HEK293 (cell line): Measurements from ENCODE around the gene SLC38A5.

Experiments
- BCL11A ChIP-seq: fragments of 450-650 bp; formaldehyde crosslinking; IDR thresholded peaks from 2 replicates; pipeline ENCODE4 v1.5.1; 2016; ENCODE audit warnings: low read depth, missing biosample characterization, missing genetic modification characterization
- KLF1 ChIP-seq: fragments of 450-650 bp; formaldehyde crosslinking; IDR thresholded peaks from 2 replicates; pipeline ENCODE4 v1.5.1; 2016; ENCODE audit warnings: missing biosample characterization, missing genetic modification characterization
- KLF16 ChIP-seq: fragments of 450-650 bp; formaldehyde crosslinking; IDR thresholded peaks from 2 replicates; pipeline ENCODE4 v1.5.1; 2017; ENCODE audit warnings: missing biosample characterization, missing genetic modification characterization
- KLF8 ChIP-seq: fragments of 450-650 bp; formaldehyde crosslinking; IDR thresholded peaks from 2 replicates; pipeline ENCODE4 v1.5.1; 2016; ENCODE audit warnings: missing biosample characterization, missing genetic modification characterization
- MEIS1 ChIP-seq: sonication (generic); formaldehyde crosslinking; IDR thresholded peaks from 2 replicates; pipeline ENCODE4 v1.8.1; 2022; ENCODE audit warnings: missing genetic modification reagents, mild to moderate bottlenecking, borderline replicate concordance
- OSR2 ChIP-seq: fragments of 450-650 bp; formaldehyde crosslinking; IDR thresholded peaks from 2 replicates; pipeline ENCODE4 v1.5.1; 2016; ENCODE audit warnings: missing biosample characterization, missing genetic modification characterization
- SALL2 ChIP-seq: fragments of 450-650 bp; formaldehyde crosslinking; IDR thresholded peaks from 2 replicates; pipeline ENCODE4 v1.5.0; 2017; ENCODE audit warnings: missing biosample characterization, mild to moderate bottlenecking, missing genetic modification characterization, borderline replicate concordance
- ZBTB17 ChIP-seq: fragments of 450-650 bp; formaldehyde crosslinking; IDR thresholded peaks from 2 replicates; pipeline ENCODE4 v1.5.1; 2016; ENCODE audit warnings: missing biosample characterization, missing genetic modification characterization
- ZBTB21 ChIP-seq: fragments of 450-650 bp; formaldehyde crosslinking; IDR thresholded peaks from 2 replicates; pipeline ENCODE4 v1.5.1; 2017; ENCODE audit warnings: missing biosample characterization, missing genetic modification characterization
- ZNF10 ChIP-seq: fragments of 450-650 bp; formaldehyde crosslinking; IDR thresholded peaks from 2 replicates; pipeline ENCODE4 v1.5.1; 2017; ENCODE audit warnings: missing biosample characterization, missing genetic modification characterization
- ZNF112 ChIP-seq: fragments of 450-650 bp; formaldehyde crosslinking; IDR thresholded peaks from 2 replicates; pipeline ENCODE4 v1.5.0; 2017; ENCODE audit warnings: missing biosample characterization, missing genetic modification characterization
- ZNF155 ChIP-seq: fragments of 450-650 bp; formaldehyde crosslinking; IDR thresholded peaks from 2 replicates; pipeline ENCODE4 v1.5.1; 2016; ENCODE audit warnings: missing biosample characterization, missing genetic modification characterization
- ZNF169 ChIP-seq: fragments of 450-650 bp; formaldehyde crosslinking; IDR thresholded peaks from 2 replicates; pipeline ENCODE4 v1.5.1; 2016; ENCODE audit warnings: missing biosample characterization, missing genetic modification characterization
- ZNF211 ChIP-seq: fragments of 450-650 bp; formaldehyde crosslinking; IDR thresholded peaks from 2 replicates; pipeline ENCODE4 v1.5.1; 2016; ENCODE audit warnings: low read depth, missing biosample characterization, missing genetic modification characterization
- ZNF214 ChIP-seq: fragments of 450-650 bp; formaldehyde crosslinking; IDR thresholded peaks from 2 replicates; pipeline ENCODE4 v1.5.1; 2017; ENCODE audit warnings: missing biosample characterization, mild to moderate bottlenecking, missing genetic modification characterization, borderline replicate concordance
- ZNF221 ChIP-seq: fragments of 450-650 bp; formaldehyde crosslinking; IDR thresholded peaks from 2 replicates; pipeline ENCODE4 v1.5.1; 2017; ENCODE audit warnings: missing biosample characterization, missing genetic modification characterization, borderline replicate concordance
- ZNF24 ChIP-seq: fragments of 450-650 bp; formaldehyde crosslinking; IDR thresholded peaks from 2 replicates; pipeline ENCODE4 v1.5.1; 2016; ENCODE audit warnings: missing biosample characterization, missing genetic modification characterization
- ZNF302 ChIP-seq: fragments of 450-650 bp; formaldehyde crosslinking; IDR thresholded peaks from 2 replicates; pipeline ENCODE4 v1.5.1; 2016; ENCODE audit warnings: missing biosample characterization, missing genetic modification characterization, low read depth
- ZNF324 ChIP-seq: fragments of 450-650 bp; formaldehyde crosslinking; IDR thresholded peaks from 2 replicates; pipeline ENCODE4 v1.5.1; 2016; ENCODE audit warnings: missing biosample characterization, missing genetic modification characterization
- ZNF335 ChIP-seq: fragments of 450-650 bp; formaldehyde crosslinking; conservative IDR thresholded peaks from 2 replicates; pipeline ENCODE4 v1.5.1; 2016; ENCODE audit warnings: missing biosample characterization, missing genetic modification characterization
- ZNF37A ChIP-seq: fragments of 450-650 bp; IDR thresholded peaks from 2 replicates; pipeline ENCODE4 v1.5.1; 2018; ENCODE audit warnings: missing biosample characterization, missing genetic modification characterization
- ZNF391 ChIP-seq: fragments of 450-650 bp; formaldehyde crosslinking; IDR thresholded peaks from 2 replicates; pipeline ENCODE4 v1.5.1; 2016; ENCODE audit warnings: low read depth, missing biosample characterization, missing genetic modification characterization, borderline replicate concordance
- ZNF473 ChIP-seq: fragments of 450-650 bp; formaldehyde crosslinking; IDR thresholded peaks from 2 replicates; pipeline ENCODE4 v1.5.1; 2017; ENCODE audit warnings: missing biosample characterization, missing genetic modification characterization
- ZNF571 ChIP-seq: fragments of 450-650 bp; formaldehyde crosslinking; IDR thresholded peaks from 2 replicates; pipeline ENCODE4 v1.5.0; 2017; ENCODE audit warnings: missing biosample characterization, missing genetic modification characterization
- ZNF621 ChIP-seq: fragments of 450-650 bp; formaldehyde crosslinking; IDR thresholded peaks from 2 replicates; pipeline ENCODE4 v1.5.1; 2017; ENCODE audit warnings: missing biosample characterization, missing genetic modification characterization
- ZNF777 ChIP-seq: fragments of 450-650 bp; formaldehyde crosslinking; IDR thresholded peaks from 2 replicates; pipeline ENCODE4 v1.5.1; 2017; ENCODE audit warnings: missing biosample characterization, missing genetic modification characterization, borderline replicate concordance
- ZNF843 ChIP-seq: fragments of 450-650 bp; formaldehyde crosslinking; IDR thresholded peaks from 2 replicates; pipeline ENCODE4 v1.5.1; 2016; ENCODE audit warnings: missing biosample characterization, missing genetic modification characterization
- TF ChIP-seq, protein P1 (sequence below): fragments of 450-650 bp; formaldehyde crosslinking; IDR thresholded peaks from 2 replicates; pipeline ENCODE4 v1.5.1; 2017; ENCODE audit warnings: missing biosample characterization, mild to moderate bottlenecking, missing genetic modification characterization, moderate library complexity
- TF ChIP-seq, protein P2 (sequence below): fragments of 450-650 bp; formaldehyde crosslinking; IDR thresholded peaks from 2 replicates; pipeline ENCODE4 v1.5.1; 2016; ENCODE audit warnings: missing biosample characterization, missing genetic modification characterization
- TF ChIP-seq, protein P3 (sequence below): fragments of 450-650 bp; formaldehyde crosslinking; IDR thresholded peaks from 2 replicates; pipeline ENCODE4 v1.5.1; 2017; ENCODE audit warnings: missing biosample characterization, missing genetic modification characterization
- TF ChIP-seq, protein P4 (sequence below): fragments of 450-650 bp; formaldehyde crosslinking; IDR thresholded peaks from 2 replicates; pipeline ENCODE4 v1.5.1; 2016; ENCODE audit warnings: missing biosample characterization, missing genetic modification characterization

Gene SLC38A5

DNA sequence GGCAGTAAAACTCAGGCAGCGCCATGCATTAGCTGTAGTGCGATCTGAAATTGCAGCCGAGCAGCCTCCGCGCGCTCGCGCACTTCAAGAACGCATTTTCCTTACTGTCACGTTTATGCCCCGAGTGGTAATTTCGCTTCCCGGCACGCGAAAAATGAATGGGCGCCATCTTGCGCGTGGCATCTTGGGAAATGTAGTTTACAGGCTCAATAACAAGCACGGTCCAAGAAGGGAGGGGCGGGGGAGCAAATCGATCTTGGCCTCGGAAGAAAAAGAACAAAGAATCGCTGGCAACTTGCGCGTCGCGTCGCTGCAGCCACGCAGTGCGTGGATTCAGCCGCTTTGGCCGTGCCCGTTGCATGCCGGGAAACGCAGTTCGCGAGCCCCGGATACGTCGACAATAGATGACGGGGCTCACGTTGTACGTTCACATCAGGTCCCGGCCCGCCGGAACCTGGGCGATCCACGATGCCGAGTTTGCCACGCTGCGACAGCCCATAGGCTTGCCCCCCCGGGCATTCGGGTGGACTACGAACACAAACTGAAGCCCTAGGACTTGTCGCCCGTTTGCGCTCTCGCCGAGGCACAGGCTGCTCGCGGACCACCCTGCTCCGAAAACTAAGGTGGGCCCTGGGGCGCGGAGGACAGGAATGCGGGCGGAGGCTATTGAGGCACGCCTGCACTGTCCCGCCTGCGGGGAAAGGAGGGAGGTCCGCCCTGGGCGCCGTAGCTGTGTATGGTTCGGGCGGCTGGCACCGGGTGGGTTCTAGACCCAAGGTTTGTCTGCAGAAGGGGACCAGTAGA lies 5.9 kb upstream of the SLC38A5 start, which contains the start of gene FTSJ1 (continued):
- TF ChIP-seq, protein P1, sequence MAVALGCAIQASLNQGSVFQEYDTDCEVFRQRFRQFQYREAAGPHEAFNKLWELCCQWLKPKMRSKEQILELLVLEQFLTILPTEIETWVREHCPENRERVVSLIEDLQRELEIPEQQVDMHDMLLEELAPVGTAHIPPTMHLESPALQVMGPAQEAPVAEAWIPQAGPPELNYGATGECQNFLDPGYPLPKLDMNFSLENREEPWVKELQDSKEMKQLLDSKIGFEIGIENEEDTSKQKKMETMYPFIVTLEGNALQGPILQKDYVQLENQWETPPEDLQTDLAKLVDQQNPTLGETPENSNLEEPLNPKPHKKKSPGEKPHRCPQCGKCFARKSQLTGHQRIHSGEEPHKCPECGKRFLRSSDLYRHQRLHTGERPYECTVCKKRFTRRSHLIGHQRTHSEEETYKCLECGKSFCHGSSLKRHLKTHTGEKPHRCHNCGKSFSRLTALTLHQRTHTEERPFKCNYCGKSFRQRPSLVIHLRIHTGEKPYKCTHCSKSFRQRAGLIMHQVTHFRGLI (tag by site-specific recombination): no peak
- TF ChIP-seq ZNF10 (tag by site-specific recombination) (0 out of 2 replicates have a peak, but pooled peaks have one; percentile 35), ZNF155 (no peak), ZBTB21 (tag by site-specific recombination) (peak; percentile 46; the same call in 1 of the 2 replicates), ZNF169 (tag by site-specific recombination) (no peak), ZNF324 (no peak; the same call in 1 of the 2 replicates), ZNF391 (tag by site-specific recombination) (no peak), ZNF843 (tag by site-specific recombination) (0 out of 2 replicates have a peak, but pooled peaks have one; percentile 15), ZBTB17 (tag by site-specific recombination) (peak; percentile 97), ZNF24 (tag by site-specific recombination) (no peak), ZNF302 (tag by site-specific recombination) (no peak), ZNF37A (tag by site-specific recombination) (no peak), SALL2 (no peak), ZNF335 (peak; percentile 99), ZNF211 (tag by site-specific recombination) (no peak), KLF16 (tag by site-specific recombination) (peak; percentile 68), ZNF214 (no peak), OSR2 (tag by site-specific recombination) (no peak), ZNF221 (tag by site-specific recombination) (no peak), ZNF571 (tag by site-specific recombination) (no peak), KLF8 (tag by site-specific recombination) (peak; percentile 16; the same call in 1 of the 2 replicates), MEIS1 (CRISPR knock-in tag) (no peak), ZNF621 (tag by site-specific recombination) (no peak), BCL11A (tag by site-specific recombination) (no peak), ZNF777 (tag by site-specific recombination) (peak; percentile 94), KLF1 (tag by site-specific recombination) (peak; percentile 37), ZNF473 (tag by site-specific recombination) (no peak), ZNF112 (no peak)
- TF ChIP-seq, protein P2, sequence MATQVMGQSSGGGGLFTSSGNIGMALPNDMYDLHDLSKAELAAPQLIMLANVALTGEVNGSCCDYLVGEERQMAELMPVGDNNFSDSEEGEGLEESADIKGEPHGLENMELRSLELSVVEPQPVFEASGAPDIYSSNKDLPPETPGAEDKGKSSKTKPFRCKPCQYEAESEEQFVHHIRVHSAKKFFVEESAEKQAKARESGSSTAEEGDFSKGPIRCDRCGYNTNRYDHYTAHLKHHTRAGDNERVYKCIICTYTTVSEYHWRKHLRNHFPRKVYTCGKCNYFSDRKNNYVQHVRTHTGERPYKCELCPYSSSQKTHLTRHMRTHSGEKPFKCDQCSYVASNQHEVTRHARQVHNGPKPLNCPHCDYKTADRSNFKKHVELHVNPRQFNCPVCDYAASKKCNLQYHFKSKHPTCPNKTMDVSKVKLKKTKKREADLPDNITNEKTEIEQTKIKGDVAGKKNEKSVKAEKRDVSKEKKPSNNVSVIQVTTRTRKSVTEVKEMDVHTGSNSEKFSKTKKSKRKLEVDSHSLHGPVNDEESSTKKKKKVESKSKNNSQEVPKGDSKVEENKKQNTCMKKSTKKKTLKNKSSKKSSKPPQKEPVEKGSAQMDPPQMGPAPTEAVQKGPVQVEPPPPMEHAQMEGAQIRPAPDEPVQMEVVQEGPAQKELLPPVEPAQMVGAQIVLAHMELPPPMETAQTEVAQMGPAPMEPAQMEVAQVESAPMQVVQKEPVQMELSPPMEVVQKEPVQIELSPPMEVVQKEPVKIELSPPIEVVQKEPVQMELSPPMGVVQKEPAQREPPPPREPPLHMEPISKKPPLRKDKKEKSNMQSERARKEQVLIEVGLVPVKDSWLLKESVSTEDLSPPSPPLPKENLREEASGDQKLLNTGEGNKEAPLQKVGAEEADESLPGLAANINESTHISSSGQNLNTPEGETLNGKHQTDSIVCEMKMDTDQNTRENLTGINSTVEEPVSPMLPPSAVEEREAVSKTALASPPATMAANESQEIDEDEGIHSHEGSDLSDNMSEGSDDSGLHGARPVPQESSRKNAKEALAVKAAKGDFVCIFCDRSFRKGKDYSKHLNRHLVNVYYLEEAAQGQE (tag by site-specific recombination): no peak
- TF ChIP-seq, protein P3, sequence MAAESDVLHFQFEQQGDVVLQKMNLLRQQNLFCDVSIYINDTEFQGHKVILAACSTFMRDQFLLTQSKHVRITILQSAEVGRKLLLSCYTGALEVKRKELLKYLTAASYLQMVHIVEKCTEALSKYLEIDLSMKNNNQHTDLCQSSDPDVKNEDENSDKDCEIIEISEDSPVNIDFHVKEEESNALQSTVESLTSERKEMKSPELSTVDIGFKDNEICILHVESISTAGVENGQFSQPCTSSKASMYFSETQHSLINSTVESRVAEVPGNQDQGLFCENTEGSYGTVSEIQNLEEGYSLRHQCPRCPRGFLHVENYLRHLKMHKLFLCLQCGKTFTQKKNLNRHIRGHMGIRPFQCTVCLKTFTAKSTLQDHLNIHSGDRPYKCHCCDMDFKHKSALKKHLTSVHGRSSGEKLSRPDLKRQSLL (tag by site-specific recombination): no peak
- TF ChIP-seq, protein P4, sequence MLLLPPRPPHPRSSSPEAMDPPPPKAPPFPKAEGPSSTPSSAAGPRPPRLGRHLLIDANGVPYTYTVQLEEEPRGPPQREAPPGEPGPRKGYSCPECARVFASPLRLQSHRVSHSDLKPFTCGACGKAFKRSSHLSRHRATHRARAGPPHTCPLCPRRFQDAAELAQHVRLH: no peak
